HepG2 (cell line): ENCODE results near the gene LSM5. TPM values are rescaled to one million over a fixed set of nuclear protein-coding genes. Genes with fewer than 3 reads are reported as not detected.

ENCODE experiments used
- ARID4A ChIP-seq: sonication (generic); formaldehyde crosslinking; IDR thresholded peaks from 2 replicates; pipeline ENCODE4 v1.5.0; 2020; ENCODE audit warnings: mild to moderate bottlenecking, missing genetic modification reagents, borderline replicate concordance
- CEBPZ ChIP-seq: IDR thresholded peaks from 2 replicates; pipeline ENCODE4 v1.6.1; 2012; ENCODE audit warnings: low read length, improper control_type of control experiment
- CREB1 ChIP-seq, 2 experiments: fragments of 450-650 bp in 1 of 2; IDR thresholded peaks; 2 replicates each; pipeline ENCODE4 v1.6.1; 2016 to 2017; ENCODE audit warnings: control low read depth in 1 of 2, mild to moderate bottlenecking in 1 of 2, missing compliant biosample characterization in 1 of 2, missing genetic modification characterization in 1 of 2
- ELF3 ChIP-seq: IDR thresholded peaks from 2 replicates; pipeline ENCODE4 v1.6.1; 2016; ENCODE audit warnings: missing genetic modification reagents, missing compliant biosample characterization
- GPN1 ChIP-seq: sonication (generic); formaldehyde crosslinking; IDR thresholded peaks from 2 replicates; pipeline ENCODE4 v1.5.1; 2020; ENCODE audit warnings: missing genetic modification reagents, borderline replicate concordance
- IKZF1 ChIP-seq: fragments of 450-650 bp; IDR thresholded peaks from 2 replicates; pipeline ENCODE4 v1.7.1; 2016
- KLF16 ChIP-seq, 2 experiments: sonication (generic) in 1 of 2; formaldehyde crosslinking in 1 of 2; IDR thresholded peaks; 2 replicates each; pipeline versions ENCODE4 v1.6.1 to v1.8.0; 2016 to 2023; ENCODE audit warnings: missing genetic modification reagents in 2 of 2, missing compliant biosample characterization in 1 of 2
- MEIS1 ChIP-seq: sonication (generic); formaldehyde crosslinking; IDR thresholded peaks from 2 replicates; pipeline ENCODE4 v1.9.0; 2021; ENCODE audit warnings: mild to moderate bottlenecking, missing genetic modification reagents, moderate library complexity, borderline replicate concordance
- NFRKB ChIP-seq: fragments of 450-650 bp; IDR thresholded peaks from 2 replicates; pipeline ENCODE4 v1.6.1; 2017
- PHF20 ChIP-seq: sonication (generic); formaldehyde crosslinking; IDR thresholded peaks from 2 replicates; pipeline ENCODE4 v1.5.0; 2020; ENCODE audit warnings: mild to moderate bottlenecking, missing genetic modification reagents
- TAF1 ChIP-seq: sonication (generic); formaldehyde crosslinking; IDR thresholded peaks from 2 replicates; pipeline ENCODE4 v1.4.0; 2020; ENCODE audit warnings: missing genetic modification reagents
- ZFP41 ChIP-seq: sonication (generic); formaldehyde crosslinking; IDR thresholded peaks from 2 replicates; pipeline ENCODE4 v1.4.0; 2020; ENCODE audit warnings: mild to moderate bottlenecking, missing genetic modification reagents, borderline replicate concordance
- ZNF224 ChIP-seq: sonication (generic); formaldehyde crosslinking; IDR thresholded peaks from 2 replicates; pipeline ENCODE4 v1.5.0; 2020; ENCODE audit warnings: mild to moderate bottlenecking, missing genetic modification reagents
- ZNF33A ChIP-seq: sonication (generic); formaldehyde crosslinking; IDR thresholded peaks from 2 replicates; pipeline ENCODE4 v1.5.1; 2020; ENCODE audit warnings: missing genetic modification reagents, mild to moderate bottlenecking, moderate library complexity, borderline replicate concordance
- ZNF543 ChIP-seq: sonication (generic); formaldehyde crosslinking; IDR thresholded peaks from 2 replicates; pipeline ENCODE4 v1.4.0; 2020; ENCODE audit warnings: mild to moderate bottlenecking, missing genetic modification reagents
- polyA plus RNA-seq, 8 experiments: library from polyadenylated mRNA; depleted of rRNA in 3 of 8; stranded (reverse) in 7 of 8; unstranded in 1 of 8; fragments of >200 nt; fragmentation: Illumina TruSeq in 4 of 8; extraction: Trizol in 4 of 8; gene quantifications; 2 replicates each; pipeline versions ENCODE4 v1.2.1 to v1.2.3, GENCODE V29; 2011 to 2016; ENCODE audit warnings: low read depth in 4 of 8, missing spikeins in 1 of 8, mixed read lengths in 1 of 8; ENCODE audit not compliant: insufficient read depth in 1 of 8
- total RNA-seq, 5 experiments: library from RNA; depleted of rRNA; stranded (reverse); fragments of >200 nt; fragmentation: Illumina TruSeq; extraction: Trizol; gene quantifications; 2 replicates each; pipeline ENCODE4 v1.2.3, GENCODE V29; 2016; ENCODE audit warnings: low read depth in 1 of 5
- TF ChIP-seq, protein P1 (sequence below): sonication (generic); formaldehyde crosslinking; IDR thresholded peaks from 2 replicates; pipeline ENCODE4 v1.5.1; 2020; ENCODE audit warnings: missing genetic modification reagents, mild to moderate bottlenecking, borderline replicate concordance
- TF ChIP-seq, protein P2 (sequence below): sonication (generic); formaldehyde crosslinking; IDR thresholded peaks from 2 replicates; pipeline ENCODE4 v1.4.0; 2020; ENCODE audit warnings: missing genetic modification reagents
- TF ChIP-seq, protein P3 (sequence below): sonication (generic); formaldehyde crosslinking; IDR thresholded peaks from 2 replicates; pipeline ENCODE4 v1.8.1; 2023; ENCODE audit warnings: mild to moderate bottlenecking, missing genetic modification reagents, borderline replicate concordance

LSM5 gene
- total and polyA plus RNA-seq, 2 of the 13 experiments (the other 11 are each of a cell fraction or from before 2014, with no cell fraction given) = 30.3 to 183 TPM

- peak; percentile 69; the same call in 1 of the 2 replicates for TF ChIP-seq MEIS1 (CRISPR knock-in tag)
- peak; percentile 96 for TF ChIP-seq PHF20 (CRISPR knock-in tag)
- TF ChIP-seq CREB1 (IDR thresholded peaks at IDR 0.05) = peak; percentile 54; the same call in 1 of the 2 replicates
- TF ChIP-seq CREB1 (CRISPR knock-in tag; IDR thresholded peaks at IDR 0.05) = peak; percentile 71
- peak; percentile 94 for TF ChIP-seq TAF1
- TF ChIP-seq ZFP41 = peak; percentile 56; the same call in 1 of the 2 replicates
- peak; percentile 99 for TF ChIP-seq ARID4A (CRISPR knock-in tag)
- no peak for TF ChIP-seq IKZF1
- peak; percentile 93 for TF ChIP-seq ELF3
- TF ChIP-seq NFRKB = peak; percentile 61; the same call in 1 of the 2 replicates
- no peak for TF ChIP-seq CEBPZ
- TF ChIP-seq, protein P1, sequence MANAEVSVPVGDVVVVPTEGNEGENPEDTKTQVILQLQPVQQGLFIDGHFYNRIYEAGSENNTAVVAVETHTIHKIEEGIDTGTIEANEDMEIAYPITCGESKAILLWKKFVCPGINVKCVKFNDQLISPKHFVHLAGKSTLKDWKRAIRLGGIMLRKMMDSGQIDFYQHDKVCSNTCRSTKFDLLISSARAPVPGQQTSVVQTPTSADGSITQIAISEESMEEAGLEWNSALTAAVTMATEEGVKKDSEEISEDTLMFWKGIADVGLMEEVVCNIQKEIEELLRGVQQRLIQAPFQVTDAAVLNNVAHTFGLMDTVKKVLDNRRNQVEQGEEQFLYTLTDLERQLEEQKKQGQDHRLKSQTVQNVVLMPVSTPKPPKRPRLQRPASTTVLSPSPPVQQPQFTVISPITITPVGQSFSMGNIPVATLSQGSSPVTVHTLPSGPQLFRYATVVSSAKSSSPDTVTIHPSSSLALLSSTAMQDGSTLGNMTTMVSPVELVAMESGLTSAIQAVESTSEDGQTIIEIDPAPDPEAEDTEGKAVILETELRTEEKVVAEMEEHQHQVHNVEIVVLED (CRISPR knock-in tag) = peak; percentile 91
- no peak for TF ChIP-seq GPN1 (CRISPR knock-in tag)
- no peak for TF ChIP-seq ZNF543 (CRISPR knock-in tag)
- TF ChIP-seq ZNF33A (CRISPR knock-in tag) = no peak
- no peak; the same call in 1 of the 2 replicates for TF ChIP-seq ZNF224
- TF ChIP-seq, protein P2, sequence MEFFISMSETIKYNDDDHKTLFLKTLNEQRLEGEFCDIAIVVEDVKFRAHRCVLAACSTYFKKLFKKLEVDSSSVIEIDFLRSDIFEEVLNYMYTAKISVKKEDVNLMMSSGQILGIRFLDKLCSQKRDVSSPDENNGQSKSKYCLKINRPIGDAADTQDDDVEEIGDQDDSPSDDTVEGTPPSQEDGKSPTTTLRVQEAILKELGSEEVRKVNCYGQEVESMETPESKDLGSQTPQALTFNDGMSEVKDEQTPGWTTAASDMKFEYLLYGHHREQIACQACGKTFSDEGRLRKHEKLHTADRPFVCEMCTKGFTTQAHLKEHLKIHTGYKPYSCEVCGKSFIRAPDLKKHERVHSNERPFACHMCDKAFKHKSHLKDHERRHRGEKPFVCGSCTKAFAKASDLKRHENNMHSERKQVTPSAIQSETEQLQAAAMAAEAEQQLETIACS (CRISPR knock-in tag) = no peak
- TF ChIP-seq, protein P3, sequence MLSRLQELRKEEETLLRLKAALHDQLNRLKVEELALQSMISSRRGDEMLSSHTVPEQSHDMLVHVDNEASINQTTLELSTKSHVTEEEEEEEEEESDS (CRISPR knock-in tag) = no peak
- TF ChIP-seq KLF16 (CRISPR knock-in tag; IDR thresholded peaks at IDR 0.05) = peak; percentile 27 to 95; a peak in 3 of 4 replicates
Measured at GRCh38 chr7:32490127-32490796, at the start of gene LSM5 (continued).
